Urothelium cell line (cell line): Measurements from ENCODE around the gene HACD2.

Source experiments
- DNase-seq: peaks from one replicate; pipeline ENCODE4 v3.0.0; 2011; ENCODE audit warnings: low spot score, mixed read lengths
- FAIRE-seq: peaks from 2 replicates; lab custom pipeline; 2011; peaks lifted over from hg19 to GRCh38; lab: Jason Lieb, UNC

HACD2 gene

GRCh38 chr3:123449102-123449996, 135.5 kb downstream of the HACD2 start:
- FAIRE-seq, result no peak

GRCh38 chr3:123448536-123449101, 136.2 kb downstream of the HACD2 start, which contains the start of gene ADCY5:
ADCY5 (minus strand) TSS chr3:123449090; CDS start chr3:123448545, 545 bp downstream.
- DNase-seq (peak; percentile 46), FAIRE-seq (no peak)

More at GRCh38 chr3:123449102-123449996, 135.5 kb downstream of the HACD2 start:
- peak; percentile 81 for DNase-seq

- no peak for FAIRE-seq
- no peak for DNase-seq
These were observed 136.9 kb downstream of the HACD2 start for GRCh38 chr3:123447749-123448517.

- FAIRE-seq, result no peak
These were observed 137.5 kb downstream of the HACD2 start for GRCh38 chr3:123447416-123447748.

GRCh38 chr3:123446610-123447109, 138.2 kb downstream of the HACD2 start:
- peak; percentile 32 for FAIRE-seq

More at GRCh38 chr3:123447416-123447748, 137.5 kb downstream of the HACD2 start:
- no peak for DNase-seq

GRCh38 chr3:123446210-123446609, 138.6 kb downstream of the HACD2 start:
- FAIRE-seq, result no peak
- DNase-seq, result no peak

More at GRCh38 chr3:123446610-123447109, 138.2 kb downstream of the HACD2 start:
- no peak for DNase-seq

GRCh38 chr3:123445702-123446101, 139.2 kb downstream of the HACD2 start:
- DNase-seq (no peak), FAIRE-seq (no peak)

GRCh38 chr3:123444744-123445143, 140.1 kb downstream of the HACD2 start:
- FAIRE-seq (no peak), DNase-seq (no peak)

- DNase-seq, result no peak
- no peak for FAIRE-seq
These were observed 140.8 kb downstream of the HACD2 start for GRCh38 chr3:123444023-123444422.

- no peak for FAIRE-seq
- DNase-seq, result no peak
These were observed 141.9 kb downstream of the HACD2 start for GRCh38 chr3:123442908-123443307.

GRCh38 chr3:123442125-123442524, 142.7 kb downstream of the HACD2 start:
- no peak for FAIRE-seq
- DNase-seq, result no peak
